HFF-Myc (cell line): ENCODE data around the gene RPL28.

Experiments used
- DNase-seq: peaks from one replicate; pipeline ENCODE4 v3.0.0-alpha.2; 2011; ENCODE audit warnings: low read depth; ENCODE audit errors: extremely low read depth
- H3K4me3 ChIP-seq: replicated peaks from 2 replicates; pipeline ENCODE4 v1.5.1; 2011; ENCODE audit warnings: low read depth, mild to moderate bottlenecking, control low read depth, low read length
- CTCF ChIP-seq: IDR thresholded peaks from 2 replicates; pipeline ENCODE4 v1.5.1; 2012; ENCODE audit warnings: mild to moderate bottlenecking, low read depth, low read length, control low read depth; ENCODE audit errors: missing control alignments

The RPL28 gene

GRCh38 chr19:55353803-55354697 is 31.7 kb upstream of the RPL28 start:
- peak overlapping the region; percentile 33 for H3K4me3 ChIP-seq
- DNase-seq, result no peak

GRCh38 chr19:55354698-55355212 is 31.0 kb upstream of the RPL28 start, which contains the start of gene COX6B2:
Gene COX6B2 (minus strand): TSS chr19:55354719. CDS start chr19:55354521, 198 bp downstream.
- TF ChIP-seq CTCF, result no peak
- peak within 1 kb of the TSS; percentile 33 for H3K4me3 ChIP-seq
- no peak for DNase-seq

More at GRCh38 chr19:55353803-55354697, 31.7 kb upstream of the RPL28 start:
- TF ChIP-seq CTCF, result no peak

- no peak for DNase-seq
- no peak overlapping the region for H3K4me3 ChIP-seq
- TF ChIP-seq CTCF, result no peak
Observed at GRCh38 chr19:55355213-55355821, 30.4 kb upstream of the RPL28 start.

- no peak overlapping the region for H3K4me3 ChIP-seq
- no peak for DNase-seq
- no peak for TF ChIP-seq CTCF
Observed at GRCh38 chr19:55358493-55358892, 27.2 kb upstream of the RPL28 start.

- no peak for DNase-seq
- H3K4me3 ChIP-seq, result no peak overlapping the region
- TF ChIP-seq CTCF, result no peak
Observed at GRCh38 chr19:55358943-55359908, 26.5 kb upstream of the RPL28 start.

GRCh38 chr19:55360902-55361301 is 24.8 kb upstream of the RPL28 start:
- no peak for DNase-seq
- TF ChIP-seq CTCF, result no peak
- H3K4me3 ChIP-seq, result no peak overlapping the region
